ENCODE results near the gene KSR2. TPM values are rescaled to one million over a fixed set of nuclear protein-coding genes. Genes with fewer than 3 reads are reported as not detected.

The KSR2 gene
- total RNA-seq, 1 donor from 2014 or later, result not detected

DNA sequence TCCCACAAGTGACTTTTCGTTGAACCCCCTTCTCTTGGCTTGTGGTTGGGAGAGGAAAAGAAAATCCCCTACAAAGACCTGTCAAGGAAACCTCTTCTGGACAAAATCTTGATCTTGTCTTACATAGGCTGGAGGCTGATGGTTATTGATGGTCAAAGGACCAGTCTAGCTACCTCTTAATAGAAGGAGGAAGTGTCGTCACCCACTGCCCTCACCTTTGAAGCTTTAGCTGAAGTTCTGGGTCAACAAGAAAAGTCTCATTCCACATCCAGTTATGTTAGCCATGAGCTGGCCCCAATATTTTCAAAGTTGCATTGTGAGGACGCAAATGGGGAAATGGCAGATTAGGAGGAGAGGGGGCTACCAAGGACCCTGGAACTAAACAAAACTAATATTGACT is 6.2 kb upstream of the KSR2 start:
- no peak for DNase-seq (ENCODE audit: missing footprints)
- intact Hi-C loops (cut with DNase I), result no loop called here
- ATAC-seq, result no peak

GRCh38 chr12:117972301-117972700 is 3.5 kb upstream of the KSR2 start:
- intact Hi-C loops (cut with DNase I), result no loop called here
- DNase-seq (ENCODE audit: missing footprints), result no peak

DNA sequence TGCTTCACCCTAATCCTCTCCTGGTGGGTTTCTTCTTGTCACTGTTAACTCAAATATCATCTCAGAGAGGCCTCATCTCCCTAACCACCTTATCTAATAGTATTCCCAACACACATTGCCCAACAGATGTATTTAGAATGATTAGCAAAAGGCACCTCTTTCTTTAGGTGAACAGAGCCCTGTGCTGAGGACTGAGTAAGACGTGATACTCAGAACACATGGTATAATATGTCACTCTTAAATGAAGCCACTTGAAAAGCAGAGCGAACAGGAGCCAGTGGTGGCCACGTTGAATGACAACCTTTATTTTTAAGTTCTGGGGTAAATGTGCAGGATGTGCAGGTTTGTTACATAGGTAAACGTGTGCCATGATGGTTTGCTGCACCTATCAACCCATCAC is 1.5 kb upstream of the KSR2 start:
- ATAC-seq (no peak), DNase-seq (ENCODE audit: missing footprints) (no peak)
- intact Hi-C loops (cut with DNase I), result no loop called here

More at GRCh38 chr12:117972301-117972700, 3.5 kb upstream of the KSR2 start:
- no peak for ATAC-seq

- no peak for DNase-seq (ENCODE audit: missing footprints)
- intact Hi-C loops (cut with DNase I), result no loop called here
- ATAC-seq, result no peak
Measured at GRCh38 chr12:117968151-117968789, 520 bp downstream of the KSR2 start.

GRCh38 chr12:117967512-117967911 is 1.3 kb downstream of the KSR2 start:
- DNase-seq (ENCODE audit: missing footprints) (no peak), ATAC-seq (no peak)
- intact Hi-C loops (cut with DNase I), result no loop called here

- DNase-seq (ENCODE audit: missing footprints) (no peak), ATAC-seq (no peak)
- intact Hi-C loops (cut with DNase I), result no loop called here
Measured at GRCh38 chr12:117967043-117967442, 1.7 kb downstream of the KSR2 start.

GRCh38 chr12:117966511-117966910 is 2.3 kb downstream of the KSR2 start:
- intact Hi-C loops (cut with DNase I), result no loop called here
- ATAC-seq (no peak), DNase-seq (ENCODE audit: missing footprints) (no peak)

DNA sequence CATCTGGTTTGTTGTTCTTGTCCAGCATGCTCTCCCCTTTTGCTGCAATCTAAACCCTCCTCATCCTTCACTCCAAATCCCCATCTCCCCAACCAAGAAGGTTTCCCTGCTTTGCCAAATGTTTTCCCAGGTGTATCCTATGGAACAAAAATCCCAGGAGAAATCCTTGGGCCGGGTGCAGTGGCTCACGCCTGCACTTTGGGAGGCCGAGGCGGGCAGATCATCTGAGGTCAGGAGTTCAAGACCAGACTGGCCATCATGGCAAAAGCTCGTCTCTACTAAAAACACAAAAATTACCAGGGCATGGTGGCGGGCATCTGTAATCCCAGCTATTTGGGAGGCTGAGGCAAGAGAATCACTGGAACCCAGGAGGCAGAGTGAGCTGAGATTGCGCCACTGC is 5.0 kb downstream of the KSR2 start:
- no peak for DNase-seq (ENCODE audit: missing footprints)
- ATAC-seq, result no peak
- intact Hi-C loops (cut with DNase I), result no loop called here

DNA sequence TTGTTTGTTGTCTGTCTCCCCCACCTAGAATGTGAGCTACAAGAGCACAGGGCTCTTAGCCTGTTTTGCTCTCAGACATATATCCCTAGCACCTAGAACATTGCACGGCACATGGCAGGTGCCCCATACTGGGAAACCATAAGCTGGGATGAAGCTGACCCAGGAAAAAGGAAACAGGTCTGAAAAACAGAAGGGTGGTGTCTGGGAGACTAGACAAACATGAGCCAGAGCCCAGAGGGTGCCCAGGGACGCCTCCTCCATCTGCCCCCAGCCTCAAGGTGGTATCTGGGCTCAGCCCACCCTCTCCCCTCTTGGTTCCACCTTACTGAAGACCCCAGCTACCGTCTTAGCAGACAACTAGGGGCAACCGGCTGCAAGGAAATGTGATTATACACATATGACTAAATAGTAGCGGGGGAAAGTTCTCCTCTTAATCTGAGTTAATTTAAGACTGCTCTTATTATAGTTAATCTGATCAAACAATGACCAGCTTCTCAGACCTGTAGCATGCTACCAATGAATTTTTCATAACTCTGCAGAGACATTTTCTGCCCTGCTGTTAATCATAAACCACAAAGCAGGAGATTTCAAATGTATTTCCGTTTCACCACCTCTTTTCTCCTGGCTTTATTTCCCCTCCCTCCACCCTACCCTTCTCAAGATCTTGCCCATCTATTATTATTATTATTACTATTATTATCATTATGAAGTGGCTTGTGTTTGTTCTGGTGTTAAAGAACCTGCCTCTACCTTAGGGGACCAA is 31.9 kb downstream of the KSR2 start:
- ATAC-seq, result no peak
- intact Hi-C loops (cut with DNase I), result no loop called here
- DNase-seq (ENCODE audit: missing footprints), result no peak

DNA sequence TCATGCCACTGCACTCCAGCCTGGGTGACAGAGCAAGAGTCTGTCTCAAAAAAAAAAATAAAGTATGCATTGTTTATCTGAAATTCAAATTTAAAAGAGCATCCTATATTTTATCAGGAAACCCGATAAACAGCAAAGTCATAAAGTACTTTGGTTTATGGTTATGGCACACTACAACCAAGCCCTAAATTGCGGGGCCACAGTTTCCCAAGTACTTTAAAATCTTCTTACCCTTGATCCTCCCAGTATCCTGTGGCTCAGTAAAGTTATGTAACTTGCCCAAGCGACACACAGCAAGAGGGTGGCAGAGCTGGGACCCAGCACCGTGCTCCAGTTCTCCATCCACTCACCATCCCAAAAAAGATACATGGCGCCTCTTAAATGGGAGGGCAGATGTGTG is 35.2 kb downstream of the KSR2 start:
- intact Hi-C loops (cut with DNase I), result no loop called here
- DNase-seq (ENCODE audit: missing footprints) (no peak), ATAC-seq (no peak)

DNA sequence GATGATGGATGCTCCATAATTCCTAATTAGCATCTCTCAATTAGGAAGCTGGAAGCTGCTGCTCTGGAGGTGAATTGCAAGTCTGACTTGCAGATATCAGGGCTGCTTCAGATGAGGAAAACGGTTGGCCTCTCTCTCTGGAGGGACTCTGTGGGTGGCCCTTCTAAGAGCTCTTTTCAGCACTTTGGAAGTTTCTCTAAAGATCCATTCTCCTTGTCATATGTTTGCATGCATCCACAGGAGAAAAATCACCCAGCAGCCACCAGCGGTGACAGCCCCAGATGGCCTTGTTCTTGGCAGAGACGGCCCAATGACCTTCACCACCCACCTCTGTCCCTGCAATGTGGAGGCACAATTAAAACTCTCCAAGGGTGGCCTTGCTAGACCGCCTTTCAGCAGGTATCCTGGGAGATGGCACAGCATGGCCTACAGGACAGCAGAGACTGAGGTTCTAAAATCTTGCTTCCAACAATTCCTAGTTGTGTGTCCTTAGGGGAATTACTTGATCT is 42.3 kb downstream of the KSR2 start:
- peak; percentile 50 for ATAC-seq
- intact Hi-C loops (cut with DNase I), result no loop called here
- no peak for DNase-seq (ENCODE audit: missing footprints)

GRCh38 chr12:117921929-117922777 is 46.6 kb downstream of the KSR2 start:
- DNase-seq (ENCODE audit: missing footprints) (no peak), ATAC-seq (no peak)
- intact Hi-C loops (cut with DNase I), result no loop called here

GRCh38 chr12:117919479-117919878 is 49.3 kb downstream of the KSR2 start:
- no peak for ATAC-seq
- DNase-seq (ENCODE audit: missing footprints), result no peak
- intact Hi-C loops (cut with DNase I), result no loop called here

GRCh38 chr12:117914686-117915085 is 54.1 kb downstream of the KSR2 start:
- ATAC-seq (no peak), DNase-seq (ENCODE audit: missing footprints) (no peak)
- intact Hi-C loops (cut with DNase I), result no loop called here

DNA sequence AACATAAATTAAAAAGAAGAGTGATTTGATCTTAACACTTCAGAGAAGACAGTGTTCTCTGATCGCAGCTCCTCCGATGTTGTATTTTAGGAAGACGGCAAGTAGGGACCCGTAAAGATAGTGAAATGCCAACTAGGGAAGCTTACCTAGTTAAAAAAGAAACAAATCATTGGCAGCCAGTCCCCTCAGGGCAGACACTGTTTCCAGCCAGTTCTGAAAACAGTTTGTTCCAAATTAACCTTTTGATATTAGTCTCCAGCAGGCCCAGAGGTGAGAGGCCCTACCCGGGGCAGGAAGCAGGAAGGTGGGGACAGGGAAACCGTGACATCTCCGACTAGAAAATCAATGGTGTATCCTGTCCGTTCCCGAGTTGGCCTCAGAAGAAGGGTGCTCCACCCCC is 56.0 kb downstream of the KSR2 start:
- DNase-seq (ENCODE audit: missing footprints) (no peak), ATAC-seq (no peak)
- intact Hi-C loops (cut with DNase I), result no loop called here

DNA sequence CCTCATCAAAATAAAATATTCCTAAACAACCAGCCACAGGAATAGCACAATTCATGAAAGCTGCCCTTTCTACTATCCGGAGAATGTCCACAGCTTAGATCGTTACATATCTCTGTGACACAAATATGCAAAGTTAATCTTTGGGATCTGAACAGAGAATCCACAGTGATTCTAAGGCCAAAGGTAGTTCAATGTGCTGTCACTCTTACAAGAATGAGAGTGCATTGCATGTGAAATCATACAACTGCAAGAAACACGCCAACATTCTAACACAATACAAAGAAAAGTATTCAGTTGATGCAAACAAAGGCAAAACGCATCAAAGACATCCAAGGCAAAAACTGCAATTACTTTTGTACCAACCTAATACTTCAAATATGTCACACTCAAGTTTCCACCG is 60.4 kb downstream of the KSR2 start:
- DNase-seq (ENCODE audit: missing footprints), result no peak
- intact Hi-C loops (cut with DNase I), result no loop called here
- ATAC-seq, result no peak

GRCh38 chr12:117907108-117907689 is 61.6 kb downstream of the KSR2 start:
- DNase-seq (ENCODE audit: missing footprints), result no peak
- no peak for ATAC-seq
- intact Hi-C loops (cut with DNase I), result no loop called here

- ATAC-seq (no peak), DNase-seq (ENCODE audit: missing footprints) (no peak)
- intact Hi-C loops (cut with DNase I), result no loop called here
Measured at GRCh38 chr12:117904051-117904450, 64.7 kb downstream of the KSR2 start.

- ATAC-seq (no peak), DNase-seq (ENCODE audit: missing footprints) (no peak)
- intact Hi-C loops (cut with DNase I), result no loop called here
Measured at GRCh38 chr12:117903110-117903840, 65.5 kb downstream of the KSR2 start.

Measured in Right ventricle myocardium inferior (tissue), 1 donor.